Activated T-cell treated with anti-CD3 and anti-CD28 coated beads for 4 hours (primary cell): Measurements from ENCODE around the gene LIN9.
"Not testable (repeated sequence)": the region's sequence is repeated elsewhere in the genome, so short reads cannot be mapped to it uniquely, and the experiment has no call there.

Experiments used
- DNase-seq: peaks from one replicate; pipeline ENCODE4 v3.0.0-alpha.2; 2020

LIN9 gene

GRCh38 chr1:226318471-226318870, 9.5 kb upstream of the LIN9 start:
- DNase-seq, result no peak

DNA sequence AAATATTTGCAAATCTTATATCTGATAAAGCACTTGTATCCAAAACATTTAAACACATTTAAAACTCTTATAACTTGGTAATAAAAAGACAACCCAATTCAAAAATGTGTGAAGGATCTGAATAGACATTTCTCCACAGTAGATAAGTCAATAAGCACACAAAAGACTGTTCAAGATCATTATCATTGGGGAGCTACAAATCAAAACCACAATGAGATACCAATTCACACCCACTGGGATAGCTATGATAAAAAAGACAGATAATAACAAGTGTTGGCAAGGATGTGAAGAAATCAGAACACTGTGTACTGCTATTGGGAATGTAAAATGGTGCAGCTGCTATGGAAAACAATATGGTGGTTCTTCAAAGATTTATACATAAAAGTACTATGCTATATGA, 5.1 kb upstream of the LIN9 start:
- no peak for DNase-seq

DNA sequence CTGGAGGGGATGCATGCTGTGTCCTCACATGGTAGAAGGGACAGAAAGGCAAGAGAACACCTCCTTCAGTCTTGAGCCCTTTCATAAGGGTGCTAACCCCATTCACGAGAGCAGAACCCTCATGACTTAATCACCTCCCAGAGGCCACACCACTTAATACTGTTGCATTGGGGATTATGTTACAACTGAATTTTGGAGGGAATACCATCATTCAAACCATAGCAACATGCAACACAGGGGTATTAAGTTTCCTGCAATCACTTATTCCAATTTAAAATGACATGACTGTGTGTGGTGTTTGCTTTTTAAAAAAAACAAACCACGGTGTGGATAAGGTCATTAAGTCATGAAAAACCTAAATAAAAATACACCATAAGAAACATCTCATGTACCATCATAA, 3.1 kb upstream of the LIN9 start:
- no peak for DNase-seq

GRCh38 chr1:226311376-226311775, 2.4 kb upstream of the LIN9 start:
- DNase-seq, result no peak

DNA sequence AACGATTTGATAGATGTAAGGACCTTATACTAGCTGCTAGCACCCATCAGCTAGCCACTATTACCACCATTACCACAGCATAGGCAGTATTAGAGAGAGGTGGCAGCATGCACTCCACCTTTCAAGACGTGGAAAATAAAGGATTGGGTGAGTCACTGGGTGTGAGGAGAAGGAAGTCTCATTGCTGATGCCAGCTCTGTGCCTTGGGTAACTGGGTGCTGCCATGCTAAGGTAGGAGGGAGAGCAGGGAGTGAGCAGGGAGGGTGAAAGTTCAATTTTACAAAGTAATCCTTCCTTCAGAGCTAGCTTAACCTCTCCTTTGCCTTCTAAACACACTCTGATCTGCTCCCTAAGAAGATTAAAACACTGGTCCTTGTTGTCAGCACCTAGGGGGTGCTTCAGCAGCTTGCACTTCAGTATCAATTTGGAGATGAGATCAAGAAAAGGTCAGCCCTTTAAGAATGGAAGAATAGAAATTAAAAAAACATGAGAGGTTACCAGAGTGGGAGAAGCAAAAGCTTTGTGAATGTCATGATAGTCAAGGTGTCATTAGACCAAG, 1.8 kb upstream of the LIN9 start:
- DNase-seq, result no peak

GRCh38 chr1:226310245-226310540, 1.2 kb upstream of the LIN9 start:
- no peak for DNase-seq

GRCh38 chr1:226309398-226310244, 657 bp upstream of the LIN9 start:
- peak; percentile 8 for DNase-seq

GRCh38 chr1:226308166-226308722, 720 bp downstream of the LIN9 start:
- no peak for DNase-seq

- DNase-seq, result no peak
Measured at GRCh38 chr1:226306425-226306824, 2.5 kb downstream of the LIN9 start.

DNA sequence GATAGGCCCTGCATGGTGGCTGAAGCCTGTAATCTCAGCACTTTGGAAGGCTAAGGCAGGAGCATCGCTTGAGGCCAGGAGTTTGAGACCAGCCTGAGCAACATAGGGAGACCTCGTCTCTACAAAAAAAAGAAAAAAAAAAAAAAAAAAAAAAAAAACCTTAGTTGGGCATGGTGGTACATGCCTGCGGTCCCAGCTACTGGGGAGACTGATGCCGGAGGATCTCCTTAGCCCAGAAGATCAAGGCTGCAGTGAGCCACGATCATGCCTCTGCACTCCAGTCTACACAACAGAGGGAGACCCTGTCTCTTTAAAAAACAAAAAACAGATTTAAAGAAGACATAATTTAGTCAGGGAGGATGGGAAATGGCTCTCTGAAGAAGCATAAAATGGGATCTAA, 3.8 kb downstream of the LIN9 start:
- DNase-seq, result no peak

GRCh38 chr1:226304291-226304955, 4.5 kb downstream of the LIN9 start:
- DNase-seq, result no peak

- no peak for DNase-seq
Measured at GRCh38 chr1:226302731-226303130, 6.2 kb downstream of the LIN9 start.

DNA sequence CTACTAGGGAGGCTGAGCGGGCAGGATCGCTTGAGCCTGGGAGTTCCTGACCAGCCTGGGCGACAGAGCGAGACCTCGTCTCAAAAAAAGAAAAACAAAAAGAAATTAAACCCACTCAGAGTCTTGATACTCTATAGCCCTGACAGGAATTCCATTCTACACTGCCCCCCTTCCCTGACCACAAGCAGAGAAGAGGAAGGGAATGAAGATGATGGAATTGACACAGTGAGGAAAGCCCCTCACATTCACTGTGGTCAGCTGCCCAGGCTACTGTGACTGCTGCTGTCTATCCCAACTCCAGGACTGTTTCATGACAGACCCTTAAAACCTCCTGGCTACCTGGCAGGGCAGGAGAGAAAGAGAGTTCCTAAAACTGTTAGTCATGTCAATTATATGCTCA, 12.1 kb downstream of the LIN9 start:
- no peak for DNase-seq

DNA sequence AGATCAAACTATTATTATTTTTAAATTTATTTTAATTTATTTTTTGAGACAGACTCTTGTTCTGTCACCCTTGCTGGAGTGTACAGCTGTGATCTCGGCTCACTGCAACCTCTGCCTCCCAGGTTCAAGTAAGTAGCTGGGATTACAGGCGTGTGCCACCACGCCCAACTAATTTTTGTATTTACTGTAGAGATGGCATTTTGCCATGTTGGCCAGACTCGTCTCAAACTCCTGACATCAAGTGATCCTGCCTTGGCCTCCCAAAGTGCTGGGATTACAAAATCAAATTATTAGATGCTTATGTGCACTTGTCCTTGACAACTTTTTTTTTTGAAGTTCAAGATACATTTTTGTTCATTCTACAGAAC, 15.4 kb downstream of the LIN9 start:
- no peak for DNase-seq

DNA sequence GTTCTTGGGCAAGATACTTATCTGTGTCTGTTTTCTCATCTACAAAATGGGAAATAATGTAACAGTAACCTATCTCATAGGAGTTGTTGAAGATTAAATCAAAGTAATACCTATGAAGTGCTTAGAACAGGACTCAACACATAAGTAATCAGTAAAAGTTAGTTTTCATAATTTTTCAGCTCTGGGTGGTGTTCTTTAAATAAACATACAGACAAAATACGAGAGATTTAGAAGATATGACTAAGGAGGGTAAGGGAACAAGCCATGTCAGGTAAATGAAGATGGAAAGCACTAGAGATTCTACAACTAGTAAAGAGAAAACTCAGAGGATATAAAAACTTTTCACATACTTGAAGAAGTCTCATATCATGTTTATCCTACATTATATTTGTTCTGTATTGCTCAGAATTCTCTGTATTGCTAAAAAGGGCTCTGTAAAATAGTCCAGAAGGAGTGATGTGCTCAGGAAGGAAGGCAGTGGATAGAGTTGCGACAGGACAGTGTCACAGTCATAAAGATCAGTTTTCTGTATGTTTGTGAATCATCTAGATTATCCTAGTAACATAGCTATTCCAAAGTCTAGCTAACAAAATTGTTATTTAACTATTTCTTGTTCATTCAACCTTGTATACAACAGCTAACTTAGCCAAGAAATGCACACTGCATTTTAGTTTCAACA, 16.0 kb downstream of the LIN9 start:
- DNase-seq, result no peak

GRCh38 chr1:226287587-226287986, 21.4 kb downstream of the LIN9 start:
- DNase-seq, result no peak

GRCh38 chr1:226281058-226281457, 27.9 kb downstream of the LIN9 start:
- DNase-seq, result no peak

DNA sequence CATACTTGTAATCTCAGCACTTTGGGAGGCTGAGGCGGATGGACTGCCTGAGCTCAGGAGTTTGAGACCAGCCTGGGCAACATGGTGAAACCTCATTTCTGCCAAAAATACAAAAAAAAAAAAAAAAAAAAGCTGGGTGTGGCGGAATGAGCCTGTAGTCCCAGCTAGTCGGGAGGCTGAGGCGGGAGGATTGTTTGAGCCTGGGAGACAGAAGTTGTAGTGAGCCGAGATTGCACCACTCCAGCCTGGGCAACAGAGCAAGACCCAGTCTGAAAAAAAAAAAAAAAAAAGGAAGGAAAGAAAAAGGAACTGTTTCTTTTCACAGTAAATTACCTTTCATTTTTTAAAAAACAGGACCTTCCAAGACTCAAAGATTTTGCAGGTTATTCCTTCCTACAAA, 29.5 kb downstream of the LIN9 start:
- DNase-seq, result no peak

- DNase-seq, result no peak
Measured at GRCh38 chr1:226277897-226278296, 31.1 kb downstream of the LIN9 start.

DNA sequence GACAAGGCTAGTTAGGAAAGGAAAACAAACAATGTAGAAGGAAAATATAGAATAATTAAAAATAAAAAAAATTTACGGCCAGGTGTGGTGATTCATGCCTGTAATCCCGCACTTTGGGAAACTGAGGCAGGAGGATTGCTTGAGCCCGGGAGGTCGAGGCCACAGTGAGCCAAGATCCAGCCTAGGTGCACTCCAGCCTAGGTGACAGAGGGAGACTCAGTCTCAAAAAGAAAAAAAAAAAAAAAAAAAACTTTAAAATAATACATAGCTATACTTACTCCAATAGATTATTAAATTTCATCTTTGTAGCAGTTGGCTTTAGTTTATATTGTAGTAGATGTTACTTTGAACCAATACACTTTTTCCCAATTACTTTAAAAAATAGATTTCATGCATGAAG, 32.0 kb downstream of the LIN9 start:
- no peak for DNase-seq

GRCh38 chr1:226276077-226276682, 32.8 kb downstream of the LIN9 start:
- DNase-seq, result no peak

DNA sequence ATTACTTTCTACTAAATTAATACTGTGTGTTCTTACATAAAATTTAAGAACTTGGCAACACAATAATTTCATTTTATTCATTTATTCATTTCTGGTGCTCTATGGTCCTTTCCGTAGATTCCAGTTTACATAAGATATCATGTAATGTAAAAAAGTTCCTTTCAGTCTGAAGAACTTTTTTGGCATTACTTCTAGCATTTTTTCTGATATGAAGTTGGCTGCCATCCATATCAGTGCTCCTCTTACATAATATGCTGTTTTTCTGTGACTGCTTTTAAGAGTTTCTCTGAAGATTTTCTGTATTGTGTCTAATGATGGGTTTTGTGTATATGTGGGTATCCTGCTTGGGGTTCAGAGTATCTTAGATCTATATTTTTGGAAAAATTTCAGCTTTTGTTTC, 34.8 kb downstream of the LIN9 start:
- DNase-seq, result no peak

DNA sequence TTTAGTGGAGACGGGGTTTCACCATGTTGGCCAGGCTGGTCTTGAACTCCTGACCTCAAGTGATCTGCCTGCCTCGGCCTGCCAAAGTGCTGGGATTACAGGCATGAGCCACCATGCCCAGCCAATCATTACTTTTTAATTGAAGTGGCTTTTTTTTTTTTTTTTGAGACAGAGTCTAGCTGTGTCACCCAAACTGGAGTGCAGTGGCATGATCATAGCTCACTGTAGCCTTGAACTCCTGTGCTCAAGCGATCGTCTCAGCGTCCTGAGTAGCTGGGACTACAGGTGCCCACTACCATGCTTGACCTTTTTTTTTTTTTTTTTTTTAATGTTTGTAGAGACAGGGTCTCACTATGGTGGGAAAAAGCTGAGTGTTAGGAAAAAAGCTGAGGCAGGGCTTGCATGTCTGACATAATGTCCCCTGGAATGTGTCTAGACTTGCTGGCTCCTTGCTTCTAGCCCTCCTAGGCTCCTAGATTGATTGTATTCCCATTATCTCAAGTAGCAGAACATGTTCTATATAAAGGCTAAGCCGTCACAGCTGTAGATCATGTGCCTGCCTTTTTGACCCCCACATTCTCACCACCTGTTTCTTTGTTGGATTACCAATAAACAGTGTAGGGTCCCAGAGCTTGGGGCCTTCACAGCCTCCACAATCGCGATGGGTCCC, 36.6 kb downstream of the LIN9 start:
- DNase-seq, result not testable (repeated sequence)
